GM19035 (cell line): ENCODE data around the gene LRIT2.

Experiments used
- ATAC-seq: cut with Tn5 transposase; IDR thresholded peaks from one replicate; pipeline ENCODE4 v1.9.1; 2021; ENCODE audit not compliant: unreplicated experiment

Gene LRIT2, protein sequence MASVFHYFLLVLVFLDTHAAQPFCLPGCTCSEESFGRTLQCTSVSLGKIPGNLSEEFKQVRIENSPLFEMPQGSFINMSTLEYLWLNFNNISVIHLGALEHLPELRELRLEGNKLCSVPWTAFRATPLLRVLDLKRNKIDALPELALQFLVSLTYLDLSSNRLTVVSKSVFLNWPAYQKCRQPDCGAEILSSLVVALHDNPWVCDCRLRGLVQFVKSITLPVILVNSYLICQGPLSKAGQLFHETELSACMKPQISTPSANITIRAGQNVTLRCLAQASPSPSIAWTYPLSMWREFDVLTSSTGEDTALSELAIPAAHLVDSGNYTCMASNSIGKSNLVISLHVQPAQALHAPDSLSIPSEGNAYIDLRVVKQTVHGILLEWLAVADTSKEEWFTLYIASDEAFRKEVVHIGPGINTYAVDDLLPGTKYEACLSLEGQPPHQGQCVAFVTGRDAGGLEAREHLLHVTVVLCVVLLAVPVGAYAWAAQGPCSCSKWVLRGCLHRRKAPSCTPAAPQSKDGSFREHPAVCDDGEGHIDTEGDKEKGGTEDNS

GRCh38 chr10:84225427-84226173, at the start of gene LRIT2:
Gene LRIT2, minus strand, starts transcription at chr10:84225544. Its CDS starts 24 bp downstream, at chr10:84225520.
- ATAC-seq = no peak

- no peak for ATAC-seq
Measured at GRCh38 chr10:84270708-84271107, 45.4 kb upstream of the LRIT2 start.

GRCh38 chr10:84269773-84270172, 44.4 kb upstream of the LRIT2 start:
- no peak for ATAC-seq

DNA sequence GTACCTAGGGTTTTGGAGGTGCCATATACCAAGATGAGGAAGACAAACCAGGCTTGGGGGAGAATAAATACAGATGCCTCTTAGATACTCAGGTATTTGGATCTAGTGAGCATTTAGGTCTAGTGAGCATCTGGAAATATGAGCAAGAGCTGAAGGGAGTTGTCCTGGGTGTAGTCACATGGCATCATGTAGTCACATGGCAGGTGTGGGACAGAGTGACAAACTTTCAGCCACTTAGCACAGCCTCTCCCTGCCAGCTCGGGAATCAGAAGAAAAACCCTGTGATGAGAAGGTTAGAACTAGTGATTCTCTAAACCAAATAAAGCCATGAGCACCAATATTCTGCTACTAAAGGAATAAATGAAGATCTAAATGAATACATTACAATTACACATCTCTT, 43.8 kb upstream of the LRIT2 start:
- ATAC-seq = no peak

DNA sequence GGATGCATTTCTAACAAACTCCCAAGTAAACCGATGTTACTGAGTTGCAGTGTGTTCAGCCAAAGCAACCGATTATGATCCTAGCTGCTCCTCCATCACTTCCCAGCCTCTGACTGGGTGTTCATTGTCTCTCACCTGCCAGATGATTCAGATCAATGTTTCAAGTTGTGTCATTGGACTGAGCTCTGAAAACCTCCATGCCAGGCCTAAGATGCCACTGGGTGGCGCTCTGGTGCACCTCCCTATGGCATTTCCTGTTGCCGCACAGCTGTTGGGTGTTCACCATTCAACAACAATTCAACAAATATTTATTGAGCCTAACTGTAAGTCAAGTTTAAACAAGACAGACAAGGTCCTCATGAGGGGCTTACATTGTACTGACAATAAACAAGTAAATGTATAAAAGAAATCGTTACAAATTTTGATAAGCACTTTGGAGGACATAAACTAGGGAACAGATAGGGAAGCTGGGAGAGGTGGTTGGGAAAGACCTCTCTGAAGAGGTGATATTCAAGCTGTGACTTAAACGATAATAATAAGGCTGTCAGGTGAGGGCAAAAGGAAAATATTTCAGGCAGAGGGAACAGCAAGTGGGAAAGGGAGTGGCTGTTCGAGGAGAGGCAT, 42.3 kb upstream of the LRIT2 start:
- ATAC-seq = no peak

DNA sequence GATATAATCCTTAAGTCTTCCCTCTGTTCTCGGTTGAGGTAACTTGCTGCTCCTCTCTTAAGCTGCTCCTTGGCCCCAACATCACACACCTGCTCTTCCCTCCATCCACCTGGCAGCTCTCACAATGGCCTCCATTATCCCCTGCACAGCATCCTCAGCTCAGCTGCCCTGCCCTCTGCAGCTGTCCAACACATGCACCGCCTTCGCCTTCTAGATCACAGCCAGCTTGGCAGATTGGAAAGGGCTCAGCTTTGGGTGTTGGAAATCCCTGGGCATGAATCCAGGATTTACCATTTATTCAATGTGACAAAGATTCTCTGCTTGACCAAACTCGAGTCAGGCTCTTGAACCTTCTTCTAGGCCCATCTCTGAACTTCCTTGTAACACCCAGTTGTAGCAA, 40.1 kb upstream of the LRIT2 start:
- no peak for ATAC-seq

DNA sequence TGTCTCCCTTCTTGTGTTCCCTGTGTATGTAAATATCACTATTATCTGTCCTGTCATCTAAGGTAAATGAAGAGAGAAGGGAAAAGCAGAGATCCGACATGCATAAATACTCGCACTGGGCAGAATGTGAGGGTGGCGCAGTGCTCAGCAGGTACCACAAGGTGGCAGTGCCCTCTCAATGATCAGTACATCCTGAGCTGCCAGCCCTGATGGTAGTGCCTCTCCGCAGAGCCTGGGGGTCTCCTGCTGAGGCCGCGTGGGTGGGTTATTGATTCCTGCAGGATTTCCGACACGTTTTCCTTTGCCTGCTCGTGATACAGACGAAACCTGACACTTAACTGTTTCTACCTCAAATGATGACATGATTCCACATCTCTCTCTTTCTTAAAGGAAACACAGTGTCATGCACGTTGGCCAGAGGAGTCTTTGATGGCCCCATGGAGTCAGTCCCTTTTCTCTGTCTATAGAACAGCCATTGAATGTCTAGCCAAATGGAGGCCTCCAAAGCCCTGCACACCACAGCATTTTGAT, 39.3 kb upstream of the LRIT2 start:
- ATAC-seq = peak; percentile 96

DNA sequence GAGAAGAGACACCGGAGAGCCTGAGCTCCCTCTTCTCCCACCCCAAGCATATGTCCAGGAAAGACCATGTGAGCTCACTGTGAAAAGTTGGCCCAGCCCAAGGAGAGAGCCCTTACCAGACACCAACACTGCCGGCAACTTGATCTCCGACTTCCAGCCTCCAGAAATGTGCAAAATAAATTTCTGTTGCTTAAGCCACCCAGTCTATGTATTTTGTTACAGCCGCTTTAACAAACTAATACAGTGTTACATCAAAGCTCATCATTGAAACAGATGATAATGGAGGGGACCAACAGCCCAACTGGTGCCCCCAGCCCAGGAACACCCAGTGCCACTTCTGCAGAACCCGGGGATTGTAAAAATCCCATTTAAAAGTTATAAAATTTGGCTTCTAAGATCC, 38.4 kb upstream of the LRIT2 start:
- no peak for ATAC-seq

GRCh38 chr10:84262190-84262956, 37.0 kb upstream of the LRIT2 start:
- no peak for ATAC-seq

- ATAC-seq = no peak
Measured at GRCh38 chr10:84261236-84261915, 36.0 kb upstream of the LRIT2 start.

DNA sequence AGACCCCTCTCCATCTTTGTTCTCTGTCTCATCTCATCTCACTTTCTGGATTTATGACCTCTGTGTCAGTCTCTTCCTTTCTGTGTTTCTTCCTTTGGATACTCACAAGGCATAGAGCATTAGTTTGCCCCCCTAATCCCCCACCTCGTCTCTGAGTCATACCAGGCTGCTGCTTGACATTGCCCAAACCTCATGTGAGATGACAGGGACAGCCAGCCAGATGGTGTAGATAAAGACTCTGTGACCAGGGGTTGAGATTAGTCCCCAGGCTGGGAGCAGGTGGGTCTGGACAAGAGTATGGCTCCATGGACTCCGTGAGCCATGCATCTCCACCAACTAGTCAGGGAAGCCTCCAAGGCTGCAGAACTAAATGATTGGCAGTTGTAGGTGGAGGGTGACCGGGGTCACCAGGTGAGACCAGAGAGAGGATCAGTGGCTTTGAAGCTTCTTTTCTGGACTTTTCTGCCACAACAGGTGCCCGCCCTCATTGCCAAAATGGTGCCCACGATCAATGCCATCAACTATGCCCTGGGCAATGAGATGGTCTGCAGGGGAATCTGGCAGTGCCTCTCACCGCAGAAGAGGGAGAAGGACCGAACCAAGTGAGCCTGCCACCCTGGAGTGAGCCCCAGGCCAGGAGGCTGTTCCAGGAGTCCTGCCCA, 32.8 kb upstream of the LRIT2 start:
- no peak for ATAC-seq

- ATAC-seq = no peak
Measured at GRCh38 chr10:84257343-84258020, 32.1 kb upstream of the LRIT2 start.

DNA sequence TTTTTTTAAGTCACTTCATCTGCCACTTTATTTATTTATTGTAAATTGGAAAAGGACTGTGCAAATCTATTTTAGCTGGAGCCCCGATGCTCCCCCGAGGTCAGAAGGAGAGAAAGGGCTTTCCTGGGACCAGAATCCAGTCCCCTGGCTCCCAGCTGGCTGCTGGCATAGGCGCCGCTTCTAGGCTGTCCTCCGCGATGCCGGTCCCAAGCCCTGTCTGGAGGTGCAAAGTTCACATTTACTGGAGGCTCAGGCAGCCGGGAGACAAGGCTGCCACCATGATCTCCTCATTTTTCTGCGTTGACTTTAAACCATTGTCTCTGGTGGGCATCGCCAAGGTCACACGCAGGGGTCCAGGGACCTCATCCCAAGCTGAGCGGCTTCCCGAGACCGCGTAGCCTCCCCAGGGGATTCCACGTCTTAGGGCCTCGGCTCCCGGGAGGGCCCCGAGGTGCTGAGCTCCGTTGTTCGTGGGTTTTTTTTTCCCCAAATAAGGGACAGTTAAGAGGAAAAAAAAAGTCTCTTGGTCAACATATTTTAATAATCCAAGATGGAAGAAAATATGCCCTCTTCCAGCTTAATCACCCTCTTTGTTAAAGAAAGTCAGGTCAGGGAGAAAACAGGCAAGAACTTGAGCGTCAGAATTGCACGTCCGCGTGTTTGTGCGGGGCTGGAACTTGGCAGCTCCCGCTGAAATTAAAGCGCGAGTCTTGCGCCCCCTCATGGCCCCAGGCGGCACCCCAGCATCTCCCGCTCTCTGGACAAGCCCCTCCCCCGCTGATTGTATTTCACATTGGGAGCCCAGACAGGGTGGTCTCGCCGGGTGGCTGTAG, 31.4 kb upstream of the LRIT2 start:
- peak; percentile 72 for ATAC-seq

DNA sequence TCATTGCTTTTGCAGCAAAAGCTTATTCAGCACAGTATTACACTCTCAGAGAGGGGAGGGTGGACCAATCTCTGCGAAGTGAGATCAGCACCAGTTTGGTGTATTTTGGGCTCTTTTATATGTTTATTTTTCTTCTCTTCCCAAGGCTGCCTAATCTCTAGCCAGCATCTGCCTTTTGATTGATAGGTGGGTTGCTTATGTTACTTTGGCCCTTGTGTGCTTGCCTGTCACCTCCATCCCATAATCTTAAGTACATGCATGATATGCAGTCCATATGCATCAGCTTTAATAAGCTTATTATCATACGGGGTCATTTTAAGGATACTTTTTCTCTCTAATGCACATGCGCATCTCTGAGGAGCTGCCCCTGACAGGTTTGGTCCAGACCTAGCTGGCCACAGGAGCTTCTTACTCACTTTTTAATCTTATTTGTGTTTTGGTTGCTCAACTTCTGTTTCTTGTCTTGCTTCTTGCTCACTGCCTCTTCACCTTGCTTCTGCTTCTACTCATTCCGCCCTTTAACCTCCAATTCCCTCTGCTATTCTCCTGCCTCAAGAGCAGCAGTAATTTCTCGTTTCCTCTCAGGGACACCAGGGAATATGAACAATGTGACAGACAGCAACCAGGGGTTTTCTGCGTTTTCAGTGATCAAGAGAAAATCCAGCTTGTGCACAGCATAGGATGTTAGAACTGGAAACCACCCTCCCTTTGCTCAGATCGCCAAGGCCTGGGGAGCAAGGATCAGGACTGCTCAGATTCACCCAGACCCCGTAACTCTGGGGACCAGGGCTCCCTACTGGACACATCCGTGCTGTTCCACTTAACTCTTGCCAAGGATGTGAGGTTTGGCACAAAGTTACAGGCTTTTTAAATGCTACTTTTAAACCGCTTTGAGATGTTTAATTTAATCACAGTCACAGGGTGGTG, 29.5 kb upstream of the LRIT2 start:
- ATAC-seq = no peak

GRCh38 chr10:84248794-84249193, 23.4 kb upstream of the LRIT2 start:
- ATAC-seq = no peak

DNA sequence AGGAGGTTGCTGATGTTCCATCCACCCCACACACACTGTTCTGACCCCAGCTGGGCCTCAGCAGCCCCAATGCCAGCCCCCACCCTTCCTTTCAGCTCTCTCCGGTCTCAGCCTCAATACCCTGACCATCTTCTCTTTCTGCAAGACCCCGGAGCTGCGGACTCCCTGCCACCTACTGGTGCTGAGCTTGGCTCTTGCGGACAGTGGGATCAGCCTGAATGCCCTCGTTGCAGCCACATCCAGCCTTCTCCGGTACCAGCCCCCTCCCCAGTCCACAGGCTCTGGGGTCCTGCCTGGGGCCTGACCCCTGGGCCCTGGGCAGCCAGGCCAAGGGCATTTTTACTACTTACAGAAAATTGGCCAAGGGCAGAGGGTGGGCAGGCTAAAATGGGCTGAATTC, 22.2 kb upstream of the LRIT2 start:
- no peak for ATAC-seq

GRCh38 chr10:84244651-84245270, 19.4 kb upstream of the LRIT2 start, which contains the start of gene RGR:
Gene RGR, plus strand, starts transcription at chr10:84245053. Its CDS starts 38 bp downstream, at chr10:84245091.
- ATAC-seq = no peak
